Ovary (tissue), 3 donors: ENCODE data around the gene PLXNB3.

Experiments used
- CTCF ChIP-seq, 3 donors: fragments of 450-650 bp in 2 of 3; fragments of 200-600 bp in 1 of 3; IDR thresholded peaks; one replicate each; pipeline versions ENCODE4 v1.5.1 to v1.8.0; 2016 to 2022; ENCODE audit warnings: antibody characterized with exemption in 3 of 3, mild to moderate bottlenecking in 1 of 3
- POLR2A ChIP-seq: fragments of 450-650 bp; IDR thresholded peaks from one replicate; pipeline ENCODE4 v1.6.1; 2017; ENCODE audit warnings: antibody characterized with exemption, mild to moderate bottlenecking, moderate library complexity
- donor health status: DM: no; HTN: no; CAD: no.

GRCh38 chrX:153818571-153819383 is 54.7 kb downstream of the PLXNB3 start:
- TF ChIP-seq CTCF (IDR thresholded peaks at IDR 0.05) (no peak), POLR2A (no peak)
